Measurements from ENCODE around the gene TAMM41. TPM values are rescaled to one million over a fixed set of nuclear protein-coding genes. Genes with fewer than 3 reads are reported as not detected.
A peak's percentile ranks its signal among the peaks of the same experiment; 100 is the strongest.

Gene TAMM41
- total RNA-seq, 3 donors from 2014 or later: 17.9 to 27.3 (median 20.5) TPM

DNA sequence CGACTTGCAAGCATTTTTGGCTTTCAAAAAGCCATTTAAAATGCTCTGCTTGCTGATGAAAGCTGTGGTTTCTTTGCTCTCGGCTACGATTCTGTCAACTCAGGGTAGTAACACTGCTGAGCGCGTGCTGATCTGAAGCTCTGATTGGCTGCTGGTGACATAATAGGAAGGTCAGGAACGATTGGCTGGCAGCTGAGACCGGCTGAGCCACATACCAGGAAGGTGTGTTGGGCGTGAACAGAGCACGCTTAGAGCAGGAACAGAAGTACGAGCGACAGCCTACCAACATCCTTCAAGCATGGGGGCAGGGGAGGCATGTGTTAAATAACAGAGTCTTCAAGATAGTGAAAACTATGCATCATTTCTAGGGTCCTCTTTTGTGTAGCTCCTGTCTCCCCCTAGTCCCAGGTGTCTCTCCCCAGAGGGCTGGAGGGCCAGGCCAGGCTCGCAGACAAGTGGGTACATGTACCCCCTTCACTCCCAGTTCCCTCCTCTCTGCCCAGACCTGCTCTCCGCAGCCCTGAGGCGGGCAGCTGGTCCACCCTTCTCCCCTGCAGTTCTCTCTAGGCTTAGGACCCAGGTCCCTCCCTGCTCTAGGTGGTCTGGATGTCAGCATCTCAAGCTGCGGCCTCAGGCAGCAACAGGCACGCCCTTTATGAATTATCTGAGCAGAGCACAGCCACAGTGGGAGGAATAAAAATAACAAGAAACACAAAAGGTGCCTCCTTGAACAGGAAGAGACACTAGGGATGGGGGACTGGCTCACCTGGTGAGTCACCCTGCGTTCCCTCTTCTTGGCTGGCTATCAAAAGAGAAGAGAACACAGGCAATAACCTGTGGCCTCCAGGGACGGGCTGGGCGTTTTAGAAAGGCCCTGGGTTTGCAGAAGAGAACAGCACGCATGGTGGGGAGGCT lies 76.0 kb downstream of the TAMM41 start:
- intact Hi-C loops (cut with DNase I, micrococcal nuclease): no loop called here
- TF ChIP-seq, protein P1, sequence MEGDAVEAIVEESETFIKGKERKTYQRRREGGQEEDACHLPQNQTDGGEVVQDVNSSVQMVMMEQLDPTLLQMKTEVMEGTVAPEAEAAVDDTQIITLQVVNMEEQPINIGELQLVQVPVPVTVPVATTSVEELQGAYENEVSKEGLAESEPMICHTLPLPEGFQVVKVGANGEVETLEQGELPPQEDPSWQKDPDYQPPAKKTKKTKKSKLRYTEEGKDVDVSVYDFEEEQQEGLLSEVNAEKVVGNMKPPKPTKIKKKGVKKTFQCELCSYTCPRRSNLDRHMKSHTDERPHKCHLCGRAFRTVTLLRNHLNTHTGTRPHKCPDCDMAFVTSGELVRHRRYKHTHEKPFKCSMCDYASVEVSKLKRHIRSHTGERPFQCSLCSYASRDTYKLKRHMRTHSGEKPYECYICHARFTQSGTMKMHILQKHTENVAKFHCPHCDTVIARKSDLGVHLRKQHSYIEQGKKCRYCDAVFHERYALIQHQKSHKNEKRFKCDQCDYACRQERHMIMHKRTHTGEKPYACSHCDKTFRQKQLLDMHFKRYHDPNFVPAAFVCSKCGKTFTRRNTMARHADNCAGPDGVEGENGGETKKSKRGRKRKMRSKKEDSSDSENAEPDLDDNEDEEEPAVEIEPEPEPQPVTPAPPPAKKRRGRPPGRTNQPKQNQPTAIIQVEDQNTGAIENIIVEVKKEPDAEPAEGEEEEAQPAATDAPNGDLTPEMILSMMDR (IDR thresholded peaks at IDR 0.05): no peak
- Histone ChIP-seq H3K4me3 (no peak overlapping the region), H3K4me1 (ENCODE audit: low read depth) (peaks cover 17% of the 10 kb centered on the region), H3K36me3 (ENCODE audit: low read depth) (no peaks in the 10 kb centered on the region), H3K9me3 (no peaks in the 10 kb centered on the region)
- ATAC-seq (peak; percentile 97), DNase-seq (peak; percentile 86 to 91 (median 87))

DNA sequence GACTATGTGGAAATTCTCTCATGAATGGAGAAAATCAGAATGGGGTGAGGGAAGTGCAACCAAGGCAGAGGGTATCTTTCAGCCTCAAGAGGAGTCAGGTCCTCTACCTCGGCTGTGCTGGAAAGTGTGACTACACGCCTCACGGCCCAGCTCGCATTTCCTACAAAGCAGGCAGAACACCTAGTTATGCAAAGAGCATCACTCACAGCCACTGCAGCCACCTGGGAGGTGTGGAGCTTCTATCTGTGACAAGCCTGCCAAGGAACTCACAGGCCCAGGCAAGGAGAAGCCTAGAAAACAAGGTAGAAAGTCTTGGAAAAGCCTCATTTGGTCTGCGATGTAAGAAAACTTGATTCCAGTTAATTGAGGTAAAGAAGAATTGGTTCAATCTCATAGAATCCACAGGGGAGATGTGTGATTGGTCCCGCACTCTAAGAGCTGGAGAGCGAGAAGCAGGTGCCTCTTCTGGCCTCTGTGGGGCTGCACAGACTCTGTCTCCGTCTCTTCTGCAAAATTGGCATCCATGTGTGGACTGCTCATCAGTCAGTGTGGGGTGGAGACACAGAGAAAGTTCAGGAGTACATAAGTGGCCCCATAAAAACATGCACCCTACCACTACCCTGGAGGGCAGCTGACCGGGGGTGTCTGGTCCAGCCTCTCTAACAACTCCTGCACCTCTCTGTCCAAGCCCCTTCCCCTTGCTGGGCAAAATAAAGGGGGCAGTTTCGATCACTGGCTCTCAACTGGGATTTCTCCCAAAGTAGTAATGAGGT lies 76.8 kb downstream of the TAMM41 start:
- H3K4me3 ChIP-seq: no peak overlapping the region
- peak; percentile 2 for ATAC-seq
- TF ChIP-seq, protein P1 (IDR thresholded peaks at IDR 0.05): no peak

DNA sequence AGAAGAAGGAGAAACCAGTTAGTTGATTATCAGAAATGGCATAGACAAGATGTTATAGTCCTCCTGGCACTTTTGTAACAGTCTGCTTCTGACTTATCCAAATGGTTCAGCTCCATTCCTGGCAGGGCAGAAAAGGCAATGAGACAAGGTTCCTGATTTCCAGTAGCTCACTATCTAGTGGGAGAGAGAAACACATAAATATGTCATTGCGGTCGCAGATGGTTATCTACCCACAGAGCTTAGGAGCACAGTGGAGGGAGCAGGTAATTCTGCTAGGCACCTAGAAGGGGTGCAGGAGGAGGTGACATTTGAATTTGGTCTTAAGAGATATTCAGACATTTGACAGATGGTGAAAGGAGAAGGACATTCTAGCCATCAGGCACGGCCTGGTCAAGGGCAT lies 78.1 kb downstream of the TAMM41 start:
- ATAC-seq (no peak), DNase-seq (no peak)
- intact Hi-C loops (cut with DNase I, micrococcal nuclease): no loop called here
- Histone ChIP-seq H3K36me3 (ENCODE audit: low read depth) (no peaks in the 10 kb centered on the region), H3K4me3 (no peak overlapping the region), H3K4me1 (ENCODE audit: low read depth) (peaks cover 17% of the 10 kb centered on the region), H3K9me3 (no peaks in the 10 kb centered on the region)
- TF ChIP-seq, protein P1 (IDR thresholded peaks at IDR 0.05): no peak

More for the DNA sequence above, 76.8 kb downstream of the TAMM41 start:
- peak in 1 of 3 donors; percentile 35 for DNase-seq
- H3K4me1 ChIP-seq (ENCODE audit: low read depth): peaks cover 17% of the 10 kb centered on the region
- no peaks in the 10 kb centered on the region for H3K36me3 ChIP-seq (ENCODE audit: low read depth)
- no peaks in the 10 kb centered on the region for H3K9me3 ChIP-seq
- intact Hi-C loops (cut with DNase I, micrococcal nuclease): no loop called here

DNA sequence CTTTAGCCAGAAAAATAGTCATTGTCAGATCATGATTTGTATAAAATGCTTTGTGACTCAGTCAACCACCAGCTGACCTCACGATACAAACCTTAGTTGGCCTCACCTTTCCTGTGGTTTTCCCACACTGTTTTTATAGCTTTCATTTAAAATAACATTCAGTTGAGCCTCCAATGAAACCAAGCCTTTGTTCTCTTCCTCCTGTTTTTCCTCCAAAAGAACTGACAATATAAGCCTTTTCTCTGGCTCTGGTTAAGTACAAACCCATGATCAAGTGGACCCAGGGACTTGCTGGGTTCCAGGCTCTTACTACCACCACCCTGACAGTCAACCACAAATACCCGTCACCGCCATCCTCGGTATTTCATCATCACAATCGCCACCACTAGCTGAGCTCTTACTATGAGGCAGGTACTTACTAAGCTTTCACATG lies 81.7 kb downstream of the TAMM41 start:
- Histone ChIP-seq H3K9me3 (no peaks in the 10 kb centered on the region), H3K36me3 (ENCODE audit: low read depth) (no peaks in the 10 kb centered on the region), H3K4me1 (ENCODE audit: low read depth) (peaks cover 1% of the 10 kb centered on the region), H3K4me3 (no peak overlapping the region)
- DNase-seq (no peak), ATAC-seq (no peak)
- intact Hi-C loops (cut with DNase I, micrococcal nuclease): no loop called here
- TF ChIP-seq, protein P1 (IDR thresholded peaks at IDR 0.05): no peak

DNA sequence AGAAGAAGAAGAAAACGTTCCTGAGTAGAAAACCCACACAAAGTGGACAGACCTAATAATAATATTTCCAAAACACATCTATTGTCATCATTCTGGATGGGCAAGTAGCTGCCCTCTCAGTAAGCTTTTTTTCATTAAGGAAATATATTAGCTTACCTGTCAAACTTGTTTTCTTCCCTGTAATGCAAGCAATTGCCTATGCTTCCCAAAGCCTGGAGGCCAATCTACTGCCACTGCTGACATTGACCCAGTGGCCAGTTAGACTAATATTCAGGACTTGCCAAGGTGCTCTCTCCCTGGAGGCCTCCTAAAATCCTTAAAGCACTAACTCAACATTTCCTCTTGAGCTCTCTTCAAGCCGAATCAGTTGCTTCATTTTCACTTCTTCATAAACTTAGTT lies 86.7 kb downstream of the TAMM41 start:
- no peaks in the 10 kb centered on the region for H3K36me3 ChIP-seq (ENCODE audit: low read depth)
- no peak for DNase-seq
- intact Hi-C loops (cut with DNase I, micrococcal nuclease): no loop called here
- no peaks in the 10 kb centered on the region for H3K9me3 ChIP-seq
- H3K4me1 ChIP-seq (ENCODE audit: low read depth): no peaks in the 10 kb centered on the region
- TF ChIP-seq, protein P1 (IDR thresholded peaks at IDR 0.05): no peak
- ATAC-seq: no peak
- no peak overlapping the region for H3K4me3 ChIP-seq

All from mucosa of descending colon (tissue), 3 donors.